Ovary (tissue), 9 donors: ENCODE results near the gene HEATR9. TPM values are rescaled to one million over a fixed set of nuclear protein-coding genes. Genes with fewer than 3 reads are reported as not detected.

ENCODE experiments used
- DNase-seq, 5 donors: peaks; one replicate each; pipeline ENCODE4 v3.0.0-alpha.2; 2019 to 2020
- H3K27ac ChIP-seq, 2 donors: fragments of 200-600 bp; one replicate each; pipeline versions ENCODE4 v1.5.1 to v1.8.0; 2019 to 2022
- H3K27me3 ChIP-seq: fragments of 200-600 bp; one replicate; pipeline ENCODE4 v1.8.0; 2022
- H3K36me3 ChIP-seq: fragments of 200-600 bp; sonication (generic); one replicate; pipeline ENCODE4 v1.5.1; 2019
- H3K4me1 ChIP-seq: one replicate; pipeline ENCODE4 v1.8.1; 2013; ENCODE audit warnings: mild to moderate bottlenecking, moderate library complexity; ENCODE audit not compliant: insufficient read depth
- H3K4me3 ChIP-seq: fragments of 200-600 bp; sonication (generic); one replicate; pipeline ENCODE4 v1.5.1; 2017
- H3K9me3 ChIP-seq, 2 donors: fragments of 200-600 bp in 1 of 2; sonication (generic) in 1 of 2; one replicate each; pipeline versions ENCODE4 v1.5.1 to v1.8.1; 2013 to 2019; ENCODE audit warnings: mild to moderate bottlenecking in 1 of 2, moderate library complexity in 1 of 2
- CTCF ChIP-seq, 3 donors: fragments of 450-650 bp in 2 of 3; fragments of 200-600 bp in 1 of 3; IDR thresholded peaks; one replicate each; pipeline versions ENCODE4 v1.5.1 to v1.8.0; 2016 to 2022; ENCODE audit warnings: antibody characterized with exemption in 3 of 3, mild to moderate bottlenecking in 1 of 3
- EP300 ChIP-seq: sonication (generic); formaldehyde crosslinking; IDR thresholded peaks from one replicate; pipeline ENCODE4 v1.6.1; 2017; ENCODE audit warnings: antibody characterized with exemption
- POLR2A ChIP-seq: fragments of 450-650 bp; IDR thresholded peaks from one replicate; pipeline ENCODE4 v1.6.1; 2017; ENCODE audit warnings: antibody characterized with exemption, mild to moderate bottlenecking, moderate library complexity
- WGBS, 3 donors: extraction: QIAGEN DNeasy Blood & Tissue Kit in 1 of 3; methylation state at CpG; one replicate each; pipeline versions ENCODE4 v1.1.5 to v1.1.7; 2013 to 2017; 5-methylcytosine and 5-hydroxymethylcytosine counted together
- intact Hi-C, 4 donors: fragments of 100-400 bp; cut with DNase I; formaldehyde crosslinking; loops; one replicate each; pipeline versions ENCODE4 v1.11.0 to v1.15.1; 2022 to 2023
- polyA plus RNA-seq, 2 donors: library from polyadenylated mRNA; stranded (reverse); fragments of 200-250 nt in 1 of 2; fragments of 350-450 nt in 1 of 2; fragmentation: Illumina TruSeq in 1 of 2; extraction: RNeasy Lipid Tissue Mini Kit (QIAGEN cat#74804) in 1 of 2; gene quantifications; one replicate each; pipeline ENCODE4 v1.2.3, GENCODE V29; 2013 to 2014
- total RNA-seq, 7 donors: library from RNA; depleted of rRNA in 2 of 7; stranded (reverse); fragments of >200 nt in 2 of 7; fragmentation: NEBNext Ultra II Directional in 3 of 7; extraction: Animal tissue kit (Norgen Biotek cat#: 25700) in 3 of 7; gene quantifications; one replicate each; pipeline versions ENCODE4 v1.1.0 to v1.2.4, GENCODE V29; 2016 to 2023
- donor health status: DM: no; HTN: no; CAD: no; lungs with moderate emphysema.
- donor health status: DM: no; HTN: no; CAD: no.
- donor health status: Bipolar disorder and iron deficiency.
- donor health status: DM: yes; HTN: yes; CAD: no.
- donor health status: DM: no; HTN: no; CAD: no.
- donor health status: DM: yes; HTN: yes; CAD: no.

Gene HEATR9
- total and polyA plus RNA-seq, 9 donors: 0.18 TPM; not detected in 8

DNA sequence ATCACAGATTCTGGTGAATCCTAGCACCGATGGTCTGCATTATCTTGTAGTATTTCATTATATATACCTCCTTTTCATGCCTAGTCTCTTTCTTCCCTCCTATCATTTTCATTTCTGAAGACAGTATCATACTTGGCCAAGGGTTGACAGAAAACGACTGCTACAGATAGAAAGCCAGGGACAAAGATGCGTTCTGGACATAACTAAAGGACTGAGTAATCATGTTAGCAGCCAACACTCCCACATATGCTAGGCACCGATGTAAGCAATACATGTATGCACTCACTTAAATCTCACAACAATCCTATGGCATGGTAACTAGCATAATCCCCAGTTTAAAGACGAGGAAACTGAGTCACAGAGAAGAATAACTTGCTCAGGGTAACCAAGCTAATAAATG, 39.0 kb upstream of the HEATR9 start:
- no peaks in the 10 kb centered on the region for H3K27me3 ChIP-seq
- H3K27ac ChIP-seq: no peak overlapping the region
- no peak for TF ChIP-seq POLR2A
- TF ChIP-seq EP300: no peak
- no peak for TF ChIP-seq CTCF (IDR thresholded peaks at IDR 0.05)
- H3K36me3 ChIP-seq: no peaks in the 10 kb centered on the region
- no peak for DNase-seq
- H3K4me3 ChIP-seq: no peak overlapping the region
- no peaks in the 10 kb centered on the region for H3K9me3 ChIP-seq
- no peaks in the 10 kb centered on the region for H3K4me1 ChIP-seq
- intact Hi-C loops: no loop called here
- 48 to 58% (median 54%) methylated on average over 5 of the region's 5 CpGs for WGBS, 3 donors

GRCh38 chr17:35906926-35907637, 38.4 kb upstream of the HEATR9 start:
- DNase-seq: no peak
- no peak overlapping the region for H3K4me3 ChIP-seq
- WGBS, 3 donors: 60 to 71% (median 62%) methylated on average over 3 of the region's 3 CpGs

GRCh38 chr17:35906191-35906925, 37.7 kb upstream of the HEATR9 start:
- H3K9me3 ChIP-seq: no peaks in the 10 kb centered on the region
- H3K36me3 ChIP-seq: no peaks in the 10 kb centered on the region
- WGBS, 3 donors: 91 to 93% (median 92%) methylated on average over 5 of the region's 5 CpGs
- H3K4me1 ChIP-seq: no peaks in the 10 kb centered on the region
- no peak overlapping the region for H3K4me3 ChIP-seq
- no peaks in the 10 kb centered on the region for H3K27me3 ChIP-seq
- H3K27ac ChIP-seq: no peak overlapping the region
- intact Hi-C loops: no loop called here
- no peak for DNase-seq
- no peak for TF ChIP-seq EP300
- TF ChIP-seq POLR2A: no peak
- no peak for TF ChIP-seq CTCF (IDR thresholded peaks at IDR 0.05)

More at GRCh38 chr17:35906926-35907637, 38.4 kb upstream of the HEATR9 start:
- Histone ChIP-seq H3K9me3 (no peaks in the 10 kb centered on the region), H3K4me1 (no peaks in the 10 kb centered on the region), H3K36me3 (no peaks in the 10 kb centered on the region), H3K27ac (no peak overlapping the region), H3K27me3 (no peaks in the 10 kb centered on the region)
- intact Hi-C loops: no loop called here
- no peak for TF ChIP-seq CTCF (IDR thresholded peaks at IDR 0.05)
- TF ChIP-seq EP300: no peak
- no peak for TF ChIP-seq POLR2A

- peaks cover 2% of the 10 kb centered on the region for H3K4me1 ChIP-seq
- no peak for DNase-seq
- 91 to 95% (median 91%) methylated on average over 5 of the region's 5 CpGs for WGBS, 3 donors
- no peaks in the 10 kb centered on the region for H3K36me3 ChIP-seq
- no peak for TF ChIP-seq EP300
- TF ChIP-seq POLR2A: no peak
- TF ChIP-seq CTCF (IDR thresholded peaks at IDR 0.05): no peak
- H3K9me3 ChIP-seq: no peaks in the 10 kb centered on the region
- no peaks in the 10 kb centered on the region for H3K27me3 ChIP-seq
- intact Hi-C loops: no loop called here
- H3K4me3 ChIP-seq: no peak overlapping the region
- H3K27ac ChIP-seq: no peak overlapping the region
These were observed 34.8 kb upstream of the HEATR9 start for GRCh38 chr17:35903451-35903850.
